ENCODE measurements around the gene PTS. TPM values are rescaled to one million over a fixed set of nuclear protein-coding genes. Genes with fewer than 3 reads are reported as not detected.

PTS gene
- total and polyA plus RNA-seq, 9 of the 15 experiments (the other 6 are each of a cell fraction or from before 2014, with no cell fraction given): 27.1 to 72.7 (median 41.1) TPM

- ChIA-PET POLR2A (no interaction called here), CTCF (ENCODE audit: low intra/inter-chr PET ratio) (no interaction called here)
- H3K27ac ChIP-seq (ENCODE audit: extremely low read depth, low read depth, low read length): no peak overlapping the region
- no peaks in the 10 kb centered on the region for H3K36me3 ChIP-seq (ENCODE audit: control insufficient read depth, insufficient read depth, low read length)
- FAIRE-seq (no peak), DNase-seq (ENCODE audit: extremely low read depth in 1 of 4, low spot score in 3 of 4) (no peak), ATAC-seq (no peak)
- intact Hi-C loops (cut with micrococcal nuclease) (no loop called here), in situ Hi-C loops (cut with MboI) (no loop called here)
- no TSS peak for BruUV-seq (replicated peaks)
- no peak overlapping the region for H3K4me3 ChIP-seq
- H3K9me1 ChIP-seq (ENCODE audit: control insufficient read depth, insufficient read depth, low read length): no peaks in the 10 kb centered on the region
- H4K20me1 ChIP-seq (replicated peaks; ENCODE audit: control insufficient read depth, insufficient read depth, low read length): no peaks in the 10 kb centered on the region
- no peak overlapping the region for H3K9ac ChIP-seq (ENCODE audit: insufficient read depth in 1 of 2, low read depth in 2 of 2, low read length in 2 of 2)
- no peaks in the 10 kb centered on the region for H3K9me3 ChIP-seq (replicated peaks; ENCODE audit: control insufficient read depth, insufficient read depth, low read depth, low read length)
- no peaks in the 10 kb centered on the region for H3K79me2 ChIP-seq (ENCODE audit: control insufficient read depth, insufficient read depth, low read length)
- 0% methylated on average over 1 of the region's 1 CpG for WGBS (ENCODE audit: insufficient coverage, low coverage, missing lambda C conversion rate)
- peaks cover 0 to 7% of the 10 kb centered on the region in 2 experiments; a peak in 2 of 5 replicates for H3K27me3 ChIP-seq (ENCODE audit: control insufficient read depth in 2 of 2, insufficient read depth in 2 of 2, low read length in 2 of 2)
- no peak overlapping the region for H3K4me2 ChIP-seq (ENCODE audit: insufficient read depth, low read length)
- TF ChIP-seq ZNF354B (CRISPR knock-in tag; IDR thresholded peaks at IDR 0.05) (no peak), FOXP1 (CRISPR knock-in tag; IDR thresholded peaks at IDR 0.05) (no peak), ZNF699 (CRISPR knock-in tag; IDR thresholded peaks at IDR 0.05; ENCODE audit: insufficient replicate concordance) (no peak), ZNF146 (CRISPR knock-in tag; IDR thresholded peaks at IDR 0.05; ENCODE audit: unreplicated experiment) (no peak)
- TF ChIP-seq, protein P1, sequence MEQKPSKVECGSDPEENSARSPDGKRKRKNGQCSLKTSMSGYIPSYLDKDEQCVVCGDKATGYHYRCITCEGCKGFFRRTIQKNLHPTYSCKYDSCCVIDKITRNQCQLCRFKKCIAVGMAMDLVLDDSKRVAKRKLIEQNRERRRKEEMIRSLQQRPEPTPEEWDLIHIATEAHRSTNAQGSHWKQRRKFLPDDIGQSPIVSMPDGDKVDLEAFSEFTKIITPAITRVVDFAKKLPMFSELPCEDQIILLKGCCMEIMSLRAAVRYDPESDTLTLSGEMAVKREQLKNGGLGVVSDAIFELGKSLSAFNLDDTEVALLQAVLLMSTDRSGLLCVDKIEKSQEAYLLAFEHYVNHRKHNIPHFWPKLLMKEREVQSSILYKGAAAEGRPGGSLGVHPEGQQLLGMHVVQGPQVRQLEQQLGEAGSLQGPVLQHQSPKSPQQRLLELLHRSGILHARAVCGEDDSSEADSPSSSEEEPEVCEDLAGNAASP (IDR thresholded peaks at IDR 0.05): no peak
- H3K4me1 ChIP-seq (replicated peaks in 1 of 2; ENCODE audit: control insufficient read depth in 2 of 2, insufficient read depth in 2 of 2, low read length in 2 of 2): no peaks in the 10 kb centered on the region
- H2AFZ ChIP-seq (ENCODE audit: low read depth, low read length): no peak overlapping the region
Measured at GRCh38 chr11:112182867-112183266, 43.4 kb upstream of the PTS start.

- ChIA-PET CTCF (ENCODE audit: low intra/inter-chr PET ratio) (no interaction called here), POLR2A (no interaction called here)
- Histone ChIP-seq H3K9me3 (replicated peaks; ENCODE audit: control insufficient read depth, insufficient read depth, low read depth, low read length) (no peaks in the 10 kb centered on the region), H4K20me1 (replicated peaks; ENCODE audit: control insufficient read depth, insufficient read depth, low read length) (no peaks in the 10 kb centered on the region), H3K4me2 (ENCODE audit: insufficient read depth, low read length) (no peak overlapping the region), H3K27me3 (ENCODE audit: control insufficient read depth in 2 of 2, insufficient read depth in 2 of 2, low read length in 2 of 2) (no peaks in the 10 kb centered on the region), H3K9ac (ENCODE audit: insufficient read depth in 1 of 2, low read depth in 2 of 2, low read length in 2 of 2) (no peak overlapping the region), H3K79me2 (ENCODE audit: control insufficient read depth, insufficient read depth, low read length) (no peaks in the 10 kb centered on the region), H3K27ac (ENCODE audit: extremely low read depth, low read depth, low read length) (no peak overlapping the region), H3K4me3 (no peak overlapping the region), H3K9me1 (ENCODE audit: control insufficient read depth, insufficient read depth, low read length) (no peaks in the 10 kb centered on the region), H3K36me3 (ENCODE audit: control insufficient read depth, insufficient read depth, low read length) (no peaks in the 10 kb centered on the region), H3K4me1 (replicated peaks in 1 of 2; ENCODE audit: control insufficient read depth in 2 of 2, insufficient read depth in 2 of 2, low read length in 2 of 2) (no peaks in the 10 kb centered on the region), H2AFZ (ENCODE audit: low read depth, low read length) (no peak overlapping the region)
- DNase-seq (ENCODE audit: extremely low read depth in 1 of 4, low spot score in 3 of 4): no peak
- intact Hi-C loops (cut with micrococcal nuclease) (no loop called here), in situ Hi-C loops (cut with MboI) (no loop called here)
- TF ChIP-seq POLR2AphosphoS2 (IDR thresholded peaks at IDR 0.05; ENCODE audit: low read length) (no peak), ATF7 (IDR thresholded peaks at IDR 0.05) (no peak), SMARCE1 (IDR thresholded peaks at IDR 0.05) (no peak), TBL1XR1 (IDR thresholded peaks at IDR 0.05; ENCODE audit: low read length in 2 of 2) (no peak), ZKSCAN1 (IDR thresholded peaks at IDR 0.05; ENCODE audit: low read depth, low read length) (no peak), MCM7 (IDR thresholded peaks at IDR 0.05) (no peak), GMEB1 (CRISPR knock-in tag; IDR thresholded peaks at IDR 0.05) (no peak), FOXM1 (IDR thresholded peaks at IDR 0.05; ENCODE audit: low read depth) (no peak), FOXM1 (CRISPR knock-in tag; IDR thresholded peaks at IDR 0.05; ENCODE audit: low read depth) (no peak), ZNF282 (CRISPR knock-in tag; IDR thresholded peaks at IDR 0.05) (no peak)
- no TSS peak for BruUV-seq (replicated peaks)
- FAIRE-seq: no peak
- no peak for ATAC-seq
Measured at GRCh38 chr11:112185883-112186282, 40.3 kb upstream of the PTS start.

All from K562 (cell line).